Esophagus muscularis mucosa (tissue), 3 donors: ENCODE data around the gene MYH10.
"Not testable (repeated sequence)": the region's sequence is repeated elsewhere in the genome, so short reads cannot be mapped to it uniquely, and the experiment has no call there.

Experiments used
- CTCF ChIP-seq, 3 experiments: fragments of 200-600 bp in 2 of 3; fragments of 450-650 bp in 1 of 3; sonication (generic) in 2 of 3; IDR thresholded peaks; one replicate each; pipeline ENCODE4 v1.5.1; 2017 to 2019; ENCODE audit warnings: antibody characterized with exemption in 3 of 3, mild to moderate bottlenecking in 2 of 3, moderate library complexity in 1 of 3
- POLR2A ChIP-seq: fragments of 450-650 bp; IDR thresholded peaks from one replicate; pipeline ENCODE4 v1.6.1; 2017; ENCODE audit warnings: antibody characterized with exemption, moderate library complexity, mild to moderate bottlenecking, low read depth

GRCh38 chr17:8660709-8661108 lies 30.2 kb upstream of the MYH10 start:
- TF ChIP-seq POLR2A; CTCF (IDR thresholded peaks at IDR 0.05): not testable (repeated sequence)
